Activated CD8-positive, alpha-beta memory T cell treated with anti-CD3 and anti-CD28 coated beads for 48 hours (primary cell): Measurements from ENCODE around the gene DCAF11.

Experiments used
- DNase-seq, 3 experiments: peaks; one replicate each; pipeline ENCODE4 v3.0.0-alpha.2; 2020; ENCODE audit warnings: low read depth in 2 of 3, low spot score in 2 of 3

DCAF11 gene

DNA sequence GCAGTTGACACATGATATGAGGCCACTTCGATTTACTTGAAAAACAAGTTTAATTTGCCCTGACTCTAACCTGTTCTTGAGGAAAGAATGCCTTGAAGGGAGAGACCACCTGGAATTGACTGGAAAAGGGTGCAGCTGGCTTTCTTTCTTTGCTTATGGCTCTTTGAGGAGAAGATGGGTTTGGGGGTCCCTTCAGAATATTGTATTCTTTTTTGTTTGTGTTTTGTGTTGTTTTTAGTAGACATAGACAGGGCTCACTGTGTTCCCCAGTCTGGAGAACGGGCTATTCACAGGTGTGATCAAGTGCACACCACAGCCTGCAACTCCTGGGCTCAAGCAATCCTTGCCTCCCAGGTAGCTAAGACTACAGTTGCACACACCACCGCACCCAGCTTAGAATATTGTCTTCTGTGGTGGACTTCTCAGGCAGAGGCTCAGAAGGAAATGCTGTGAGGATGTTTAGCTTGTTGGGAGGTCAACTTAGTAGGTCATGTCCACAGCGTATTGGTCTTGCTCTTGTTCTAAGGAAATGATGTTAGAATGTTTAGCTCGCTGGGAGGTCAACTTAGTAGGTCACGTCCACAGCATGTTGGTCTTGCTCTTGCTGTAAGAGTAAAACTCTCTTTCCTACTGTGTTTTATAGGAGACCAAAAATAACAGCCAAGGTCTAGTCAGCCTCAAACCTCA is 1.7 kb downstream of the DCAF11 start:
- no peak for DNase-seq

GRCh38 chr14:24117179-24117578 is 2.6 kb downstream of the DCAF11 start:
- no peak for DNase-seq

DNA sequence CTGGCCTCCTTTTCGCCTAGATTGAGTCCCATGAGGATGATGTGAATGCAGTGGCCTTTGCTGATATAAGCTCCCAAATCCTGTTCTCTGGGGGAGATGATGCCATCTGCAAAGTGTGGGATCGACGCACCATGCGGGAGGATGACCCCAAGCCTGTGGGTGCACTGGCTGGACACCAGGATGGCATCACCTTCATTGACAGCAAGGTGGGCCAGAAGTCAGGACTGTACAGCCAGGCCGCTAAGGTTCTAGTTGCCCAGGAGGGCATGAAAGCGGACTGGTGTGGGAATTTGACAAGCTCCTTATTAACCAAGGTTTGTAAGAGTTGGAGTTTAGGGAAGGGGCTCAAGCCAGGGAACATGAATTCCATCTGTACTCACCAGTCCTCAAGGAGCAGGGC is 5.1 kb downstream of the DCAF11 start:
- DNase-seq = no peak

GRCh38 chr14:24121210-24121609 is 6.6 kb downstream of the DCAF11 start:
- DNase-seq = no peak

DNA sequence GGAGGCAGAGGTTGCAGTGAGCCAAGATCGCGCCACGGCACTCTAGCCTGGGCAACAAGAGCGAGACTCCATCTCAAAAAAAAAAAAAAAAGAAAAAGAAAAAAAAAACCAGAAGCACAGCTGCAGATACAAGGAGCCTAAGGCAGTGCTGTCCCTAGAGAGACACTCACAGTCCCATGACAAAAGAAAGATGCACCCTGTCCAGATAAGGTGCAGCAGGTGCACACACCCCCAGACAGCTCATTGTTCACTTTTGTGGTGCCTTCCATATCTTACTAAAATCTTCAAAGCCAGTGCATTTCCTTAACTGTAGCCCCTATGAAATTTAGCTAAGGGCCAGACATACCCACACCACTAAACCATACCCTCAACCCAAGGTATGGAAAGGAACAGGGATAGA is 7.8 kb downstream of the DCAF11 start:
- no peak for DNase-seq

DNA sequence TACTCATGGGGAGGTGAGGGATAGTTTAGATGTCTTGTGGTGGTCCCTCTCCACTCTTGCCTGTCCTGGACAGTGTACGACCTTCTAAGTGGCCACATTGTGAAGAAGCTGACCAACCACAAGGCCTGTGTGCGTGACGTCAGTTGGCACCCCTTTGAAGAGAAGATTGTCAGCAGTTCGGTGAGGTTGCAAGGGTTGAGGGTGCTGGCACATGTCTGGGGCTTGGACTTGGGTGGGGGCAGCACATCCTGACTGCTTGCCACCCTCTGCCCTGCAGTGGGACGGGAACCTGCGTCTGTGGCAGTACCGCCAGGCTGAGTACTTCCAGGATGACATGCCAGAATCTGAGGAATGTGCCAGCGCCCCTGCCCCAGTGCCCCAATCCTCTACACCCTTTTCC is 8.3 kb downstream of the DCAF11 start:
- DNase-seq = no peak

DNA sequence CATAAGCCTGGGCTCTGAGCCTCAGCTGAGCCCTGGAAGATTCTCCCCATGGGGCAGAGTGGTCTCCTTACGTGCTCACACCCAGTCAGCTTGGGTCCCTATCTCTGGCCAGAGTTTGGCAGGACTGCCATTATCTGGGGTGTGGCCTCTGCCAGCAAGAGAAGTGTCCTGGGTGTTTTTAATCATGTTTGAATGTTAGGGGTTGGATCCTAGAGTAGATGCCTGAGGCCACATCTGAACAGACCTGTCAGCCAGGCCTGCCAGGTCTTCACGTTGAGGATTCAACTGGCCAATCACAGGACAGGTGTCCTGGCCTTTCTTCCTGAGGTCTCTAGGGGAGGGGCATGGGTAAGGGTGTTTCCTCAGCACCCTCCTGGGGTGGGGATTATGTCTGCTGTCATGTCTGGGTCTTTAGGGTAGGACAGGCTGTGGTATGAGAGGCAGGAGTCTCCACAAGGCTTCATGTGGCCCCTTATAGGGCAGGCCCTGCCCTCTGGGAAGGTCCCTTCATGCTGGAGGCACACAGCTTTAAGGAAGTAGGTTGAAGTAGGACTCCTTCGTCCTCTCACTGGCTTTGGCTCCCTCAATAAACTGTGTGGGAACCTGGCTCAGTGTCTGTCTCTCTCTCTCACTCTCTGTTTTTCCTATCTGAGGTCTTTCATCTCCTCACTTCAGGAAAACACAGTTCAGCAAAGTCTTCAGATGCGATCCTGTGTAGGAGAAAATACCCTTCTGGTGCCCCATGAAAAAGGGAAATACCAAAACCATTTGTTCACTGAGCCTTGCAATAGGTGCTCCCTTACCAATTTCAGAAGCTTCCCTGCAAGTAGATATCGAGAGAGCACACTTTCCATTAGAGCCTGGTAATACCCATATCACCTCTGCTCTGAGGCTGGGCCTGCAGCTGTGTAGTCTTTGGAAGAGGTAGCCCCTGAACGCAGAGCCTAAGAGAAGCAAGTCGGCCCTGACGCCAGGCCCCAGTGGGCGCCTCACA is 9.1 kb downstream of the DCAF11 start:
- no peak for DNase-seq

- DNase-seq = no peak
These were observed 12.4 kb downstream of the DCAF11 start for GRCh38 chr14:24126939-24127338.

GRCh38 chr14:24127673-24128072 is 13.1 kb downstream of the DCAF11 start:
- DNase-seq = no peak

DNA sequence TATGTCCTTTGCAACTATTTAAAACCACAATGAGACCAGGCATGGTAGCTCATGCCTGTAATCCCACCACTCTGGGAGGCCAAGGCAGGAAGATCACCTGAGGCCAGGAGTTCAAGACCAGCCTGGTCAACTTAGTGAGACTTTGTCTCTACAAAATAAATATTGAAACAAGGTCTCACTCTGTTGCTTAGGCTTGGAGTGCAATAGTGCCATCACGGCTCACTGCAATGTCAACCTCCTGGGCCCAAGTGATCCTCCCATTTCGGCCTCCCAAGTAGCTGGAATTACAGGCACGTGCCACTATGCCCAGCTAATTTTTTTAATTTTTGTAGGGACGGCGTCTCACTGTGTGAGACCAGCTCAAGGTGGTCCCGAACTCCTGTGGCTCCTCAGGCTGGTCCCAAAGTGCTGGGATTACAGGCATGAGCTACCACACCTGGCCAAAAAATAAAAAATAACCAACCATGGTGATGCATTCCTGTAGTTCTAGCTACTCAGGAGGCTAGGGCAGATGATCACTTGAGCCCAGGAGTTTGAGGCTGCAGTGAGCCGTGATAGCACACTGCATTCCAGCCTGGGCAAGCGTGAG is 14.9 kb downstream of the DCAF11 start:
- DNase-seq = no peak

DNA sequence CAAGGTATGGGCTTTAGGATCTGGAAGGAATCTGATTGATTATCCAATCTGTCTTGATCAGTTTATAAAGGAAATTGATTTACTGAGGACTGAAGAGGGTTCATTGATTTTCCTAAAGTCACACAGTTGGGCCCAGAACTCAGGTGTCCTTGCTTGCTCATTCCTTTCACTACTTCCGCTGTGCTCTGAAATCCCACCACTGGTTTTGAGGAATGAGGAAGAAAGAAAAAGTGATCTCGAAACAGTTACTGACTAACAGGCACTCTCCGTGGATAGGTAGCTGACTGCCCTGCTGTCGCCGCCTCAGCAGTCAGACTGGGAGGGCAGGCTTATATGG is 15.8 kb downstream of the DCAF11 start, which contains the start of gene FITM1:
TSS of gene FITM1 (plus strand) at position 280 of the 337 bp plus-strand sequence. CDS start 905 bp downstream, outside the sequence.
- no peak for DNase-seq

DNA sequence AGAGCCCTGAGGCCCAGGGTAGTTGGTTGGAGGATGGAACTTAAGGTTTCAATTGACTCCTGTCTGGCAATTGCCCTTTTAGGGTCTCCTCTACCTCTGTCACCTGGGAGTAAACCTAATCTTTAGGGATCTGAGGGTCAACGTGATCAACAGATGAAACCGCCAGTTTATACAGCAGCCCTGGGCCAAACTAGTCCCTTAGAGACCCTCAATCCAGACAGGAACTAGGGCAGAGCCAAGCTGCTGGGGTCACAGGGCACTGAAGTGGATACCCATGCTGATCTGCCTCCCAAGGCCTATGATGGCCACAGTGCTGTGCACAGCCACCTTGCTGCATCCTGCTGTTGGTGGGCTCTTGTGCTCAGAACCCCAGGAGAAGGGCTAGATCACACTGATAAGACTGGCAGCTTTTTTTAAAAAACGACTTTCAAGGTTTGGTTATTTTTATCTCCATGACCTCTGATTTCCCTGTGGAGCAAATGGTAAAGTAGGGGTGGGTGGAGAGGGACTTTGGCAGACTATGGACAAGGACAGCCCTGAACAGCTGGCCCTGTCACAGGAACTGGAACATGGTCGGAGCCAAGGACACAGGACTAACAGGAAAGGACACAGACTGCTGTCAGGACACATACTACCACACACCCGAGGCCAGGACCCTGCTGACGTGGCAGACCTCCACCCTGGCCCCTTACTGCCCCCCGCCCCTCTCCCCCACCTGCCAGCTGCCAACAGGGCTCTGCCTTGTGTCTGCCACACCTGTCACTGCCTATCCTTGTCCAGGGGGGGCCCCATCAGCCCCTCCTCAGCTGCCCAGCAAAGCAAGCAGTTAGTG is 16.4 kb downstream of the DCAF11 start:
- no peak for DNase-seq

GRCh38 chr14:24131549-24131966 is 17.0 kb downstream of the DCAF11 start:
- no peak for DNase-seq

- no peak for DNase-seq
These were observed 17.6 kb downstream of the DCAF11 start for GRCh38 chr14:24132061-24132685.

- no peak for DNase-seq
These were observed 18.4 kb downstream of the DCAF11 start for GRCh38 chr14:24132976-24133375.

DNA sequence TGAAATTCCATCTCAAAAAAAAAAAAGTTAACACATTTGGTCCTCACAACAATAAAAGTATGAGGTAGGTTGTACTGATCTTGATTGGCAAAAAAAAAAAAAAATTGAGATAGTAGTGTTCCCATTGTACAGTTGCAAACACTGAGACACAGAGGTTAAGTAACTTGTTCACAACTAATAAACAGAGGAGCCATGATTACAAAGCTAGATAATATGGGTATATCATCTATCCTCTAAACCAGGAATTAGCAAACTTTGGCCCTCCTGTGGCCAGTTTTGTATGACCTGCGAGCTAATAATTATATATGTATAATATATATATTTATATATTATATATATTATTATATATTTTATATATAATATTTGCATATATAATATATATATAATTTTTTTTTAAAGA is 19.2 kb downstream of the DCAF11 start:
- no peak for DNase-seq

DNA sequence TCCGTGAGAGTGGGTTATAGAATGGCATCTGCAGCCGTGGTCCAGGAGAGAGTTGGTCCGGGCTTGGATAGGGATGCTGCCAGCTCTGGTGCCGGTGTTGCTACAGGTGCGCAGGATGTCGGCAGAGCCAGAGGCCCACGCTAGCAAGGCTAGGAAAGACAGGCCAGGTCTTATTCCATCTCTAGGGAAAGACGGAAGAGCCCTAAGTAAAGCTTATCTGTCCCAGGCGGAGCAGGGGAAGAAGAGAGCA is 20.9 kb downstream of the DCAF11 start:
- DNase-seq = no peak

GRCh38 chr14:24135834-24136683 is 21.5 kb downstream of the DCAF11 start, which contains the start of gene PSME1:
Gene PSME1, plus strand, starts transcription at chr14:24136194. Its CDS starts 69 bp downstream, at chr14:24136263.
- peak; percentile 87 to 92 (median 88) for DNase-seq

GRCh38 chr14:24136684-24137528 is 22.3 kb downstream of the DCAF11 start:
- no peak for DNase-seq
